Measurements from ENCODE around the gene TLCD3B.

DNA sequence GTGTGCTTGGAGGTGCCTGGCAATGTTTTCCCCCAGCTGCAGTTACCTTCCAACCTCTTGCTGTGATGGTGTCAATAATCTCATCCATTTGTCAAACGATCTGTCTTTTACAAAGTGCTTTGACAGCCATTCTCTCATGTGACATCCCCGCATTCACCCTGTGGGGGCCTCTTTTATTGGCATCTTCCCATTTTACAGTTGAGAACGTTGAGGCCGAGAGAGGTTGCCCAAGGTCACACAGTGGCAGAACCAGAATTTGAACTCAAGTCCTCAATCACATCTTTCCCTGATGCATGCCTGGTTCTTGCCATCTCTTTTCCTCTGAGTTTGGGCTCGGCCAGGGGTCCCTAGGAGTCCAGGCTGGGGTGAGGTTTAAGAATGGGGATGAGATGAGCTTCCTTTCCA, 55.9 kb downstream of the TLCD3B start:
- TF ChIP-seq CTCF (IDR thresholded peaks at IDR 0.05) (no peak), POLR2A (IDR thresholded peaks at IDR 0.05) (no peak), POLR2AphosphoS5 (IDR thresholded peaks at IDR 0.05) (no peak)
